HFF-Myc (cell line): ENCODE measurements around the gene HOXD3.

Source experiments
- DNase-seq: peaks from one replicate; pipeline ENCODE4 v3.0.0-alpha.2; 2011; ENCODE audit warnings: low read depth; ENCODE audit errors: extremely low read depth
- H3K4me3 ChIP-seq: replicated peaks from 2 replicates; pipeline ENCODE4 v1.5.1; 2011; ENCODE audit warnings: low read depth, mild to moderate bottlenecking, control low read depth, low read length
- CTCF ChIP-seq: IDR thresholded peaks from 2 replicates; pipeline ENCODE4 v1.5.1; 2012; ENCODE audit warnings: mild to moderate bottlenecking, low read depth, low read length, control low read depth; ENCODE audit errors: missing control alignments

HOXD3 gene

DNA sequence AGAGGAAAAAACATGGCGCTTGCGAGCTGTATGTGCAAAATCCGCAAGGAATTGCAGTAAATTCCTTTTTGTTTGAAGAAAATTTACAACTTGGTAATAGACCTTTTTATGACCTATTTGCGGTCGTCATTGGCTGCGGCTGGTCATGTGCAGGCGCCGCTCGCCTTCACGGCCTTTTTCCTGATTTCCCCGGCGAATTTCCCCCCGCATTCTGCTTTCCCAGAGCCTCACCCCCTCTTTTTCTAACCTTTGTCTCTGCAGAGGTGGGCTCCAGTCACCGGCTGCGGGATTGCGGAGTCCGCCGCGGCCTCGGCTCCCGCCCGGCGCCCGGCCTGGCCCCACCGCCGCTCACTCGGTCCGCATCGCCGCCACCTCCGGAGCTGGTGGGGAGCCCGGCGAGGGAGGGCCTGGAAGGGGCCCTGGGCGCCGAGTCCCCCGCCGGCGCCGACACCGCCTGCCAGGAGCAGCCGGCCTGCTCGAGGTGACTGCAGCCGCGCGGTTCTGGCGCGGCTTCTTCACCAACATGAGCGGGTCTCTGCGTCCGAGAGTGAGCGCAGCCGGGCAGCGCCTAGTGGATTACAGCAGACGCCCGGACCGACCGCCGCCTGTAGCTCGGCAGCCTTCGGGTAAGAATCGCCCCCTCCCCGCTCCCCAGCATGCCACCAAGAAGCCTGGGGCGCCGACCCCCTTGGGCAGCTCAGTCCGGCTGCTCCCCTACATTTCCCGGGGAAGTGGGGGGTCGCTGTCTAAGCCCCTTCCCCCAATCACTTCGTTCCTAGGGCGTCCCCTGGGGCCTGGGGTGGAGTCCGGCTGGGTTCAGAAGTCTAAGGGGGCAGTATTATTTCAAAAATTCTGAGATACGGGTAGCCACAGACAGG is 20.5 kb upstream of the HOXD3 start:
- TF ChIP-seq CTCF = no peak
- no peak for DNase-seq
- peak overlapping the region; percentile 21 for H3K4me3 ChIP-seq

DNA sequence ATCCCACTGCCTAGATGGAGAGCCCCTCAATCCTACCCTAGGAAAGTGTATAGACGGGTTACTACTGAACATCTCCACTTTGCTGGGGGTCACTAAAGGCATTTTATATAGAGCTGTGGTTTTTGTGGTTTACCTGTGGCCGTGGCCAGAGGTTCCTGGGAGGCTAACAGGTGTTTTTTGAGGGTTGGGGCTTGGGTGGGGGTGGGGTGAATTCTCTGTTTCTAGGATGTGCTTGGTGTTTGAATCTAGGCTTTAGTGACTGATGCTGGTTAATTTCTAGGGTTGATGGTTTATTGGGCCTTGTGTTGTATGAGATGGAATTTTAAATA is 19.9 kb upstream of the HOXD3 start:
- no peak for TF ChIP-seq CTCF
- DNase-seq = no peak
- no peak overlapping the region for H3K4me3 ChIP-seq

- DNase-seq = no peak
- no peak for TF ChIP-seq CTCF
- no peak overlapping the region for H3K4me3 ChIP-seq
Measured at GRCh38 chr2:176137906-176138305, 19.2 kb upstream of the HOXD3 start.

GRCh38 chr2:176138526-176138922 is 18.6 kb upstream of the HOXD3 start:
- DNase-seq = no peak
- H3K4me3 ChIP-seq = no peak overlapping the region
- TF ChIP-seq CTCF = no peak

GRCh38 chr2:176138923-176139660 is 18.0 kb upstream of the HOXD3 start:
- no peak for DNase-seq
- no peak overlapping the region for H3K4me3 ChIP-seq
- no peak for TF ChIP-seq CTCF

DNA sequence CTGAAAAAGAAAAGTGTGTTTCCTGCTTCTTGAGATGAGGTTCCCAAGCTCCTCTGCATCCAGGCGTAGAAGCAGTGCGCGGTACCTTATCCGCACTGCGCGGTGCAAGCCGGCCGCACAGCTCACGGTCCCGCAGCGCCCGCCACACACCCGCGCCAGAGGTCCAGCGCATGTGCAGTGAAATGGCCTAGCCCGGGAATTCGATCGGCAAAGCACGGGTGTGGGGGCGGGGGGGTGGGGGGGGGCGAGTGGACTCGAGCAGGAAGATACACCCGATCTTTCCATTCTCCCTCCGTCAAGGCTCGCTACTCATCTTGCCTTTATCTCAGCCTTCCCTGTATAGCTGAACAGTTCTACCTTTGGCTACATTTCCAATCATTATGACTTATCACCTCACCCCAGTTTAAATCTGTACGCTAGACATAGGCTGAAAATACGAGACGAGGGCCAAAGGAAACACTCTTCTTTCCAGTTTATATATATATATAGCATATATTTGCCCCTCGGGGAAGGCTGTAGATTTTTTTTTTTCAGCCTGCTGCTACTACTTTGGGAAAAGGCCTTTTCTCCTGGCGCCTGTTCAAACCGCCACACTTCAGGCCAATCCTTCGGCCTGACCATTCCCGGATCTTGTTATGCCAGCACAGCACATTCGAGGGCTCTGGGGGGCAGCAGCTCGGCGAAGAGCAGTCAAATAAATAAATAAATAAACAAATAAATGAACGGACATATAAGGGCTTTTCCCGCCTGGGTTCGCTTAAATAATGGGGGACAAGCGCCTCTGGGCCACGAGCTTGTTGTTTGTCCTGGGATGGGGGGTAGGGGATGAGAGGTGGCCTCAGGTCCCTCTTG is 17.2 kb upstream of the HOXD3 start:
- H3K4me3 ChIP-seq = peak overlapping the region; percentile 30
- no peak for DNase-seq
- TF ChIP-seq CTCF = no peak
